PC-3 (cell line): ENCODE results near the gene CREB3L4. TPM values are rescaled to one million over a fixed set of nuclear protein-coding genes. Genes with fewer than 3 reads are reported as not detected.

Experiments
- ATAC-seq: fragments of 200-7000 bp; cut with Tn5 transposase; 2 replicates; pipeline ENCODE4 v1.9.1; 2020; ENCODE audit warnings: mild to moderate bottlenecking, moderate library complexity
- BruUV-seq: library from RNA; stranded (reverse); fragments of 400-500 nt; replicated peaks from 2 replicates; lab custom pipeline; 2021; lab: Mats Ljungman, UMichigan
- CTCF ChIA-PET: fragments of 300-600 bp; sonication (Branson Sonifier 250); formaldehyde crosslinking; loops from one replicate; lab custom pipeline; 2022; ENCODE audit warnings: antibody characterized with exemption; lab: Charles Lee
- POLR2A ChIA-PET: fragments of 300-600 bp; sonication (Branson Sonifier 250); formaldehyde crosslinking; loops from one replicate; lab custom pipeline; 2022; ENCODE audit warnings: antibody characterized with exemption; ENCODE audit not compliant: unreplicated experiment; lab: Charles Lee
- DNase-seq: peaks from one replicate; pipeline ENCODE4 v3.0.0-alpha.2; 2015
- H2AFZ ChIP-seq: fragments of 300-600 bp; sonication (generic); 2 replicates; pipeline ENCODE4 v1.6.0; 2016; ENCODE audit warnings: antibody characterized with exemption, low read length
- H3F3A ChIP-seq: fragments of 300-600 bp; sonication (generic); one replicate; pipeline ENCODE4 v1.6.0; 2017; ENCODE audit warnings: antibody characterized with exemption, low read length, control low read depth, mild to moderate bottlenecking; ENCODE audit not compliant: unreplicated experiment
- H3K27ac ChIP-seq: fragments of 300-600 bp; sonication (generic); 2 replicates; pipeline ENCODE4 v1.5.1; 2016; ENCODE audit warnings: mild to moderate bottlenecking, low read length
- H3K27me3 ChIP-seq: fragments of 300-600 bp; sonication (generic); 2 replicates; pipeline ENCODE4 v1.6.1; 2016; ENCODE audit warnings: low read length, mixed read lengths
- H3K36me3 ChIP-seq: fragments of 300-600 bp; sonication (generic); 2 replicates; pipeline ENCODE4 v1.6.1; 2016; ENCODE audit warnings: low read depth, mixed run types, low read length, mixed read lengths
- H3K4me1 ChIP-seq: fragments of 300-600 bp; sonication (generic); 2 replicates; pipeline ENCODE4 v1.5.1; 2016; ENCODE audit warnings: low read length; ENCODE audit not compliant: insufficient read depth
- H3K4me2 ChIP-seq: fragments of 300-600 bp; sonication (generic); 2 replicates; pipeline ENCODE4 v1.6.0; 2016; ENCODE audit warnings: low read length
- H3K4me3 ChIP-seq: fragments of 300-600 bp; sonication (generic); 2 replicates; pipeline ENCODE4 v1.5.1; 2016; ENCODE audit warnings: mild to moderate bottlenecking, low read length, mixed read lengths
- H3K79me2 ChIP-seq: fragments of 300-600 bp; sonication (generic); 2 replicates; pipeline ENCODE4 v1.6.1; 2017; ENCODE audit warnings: low read length, mixed read lengths
- H3K9ac ChIP-seq: fragments of 300-600 bp; sonication (generic); 2 replicates; pipeline ENCODE4 v1.6.0; 2016; ENCODE audit warnings: mild to moderate bottlenecking, low read length
- H3K9me2 ChIP-seq: fragments of 300-600 bp; sonication (generic); replicated peaks from 2 replicates; pipeline ENCODE4 v1.6.1; 2016; ENCODE audit warnings: mixed run types, low read length, mixed read lengths
- H3K9me3 ChIP-seq: fragments of 300-600 bp; sonication (generic); 2 replicates; pipeline ENCODE4 v1.6.1; 2016; ENCODE audit warnings: low read length, mixed read lengths
- H4K20me1 ChIP-seq: fragments of 300-600 bp; sonication (generic); 2 replicates; pipeline ENCODE4 v1.6.1; 2016; ENCODE audit warnings: low read length, mixed read lengths
- CTCF ChIP-seq: fragments of 300-600 bp; sonication (generic); conservative IDR thresholded peaks from 2 replicates; pipeline ENCODE4 v1.5.1; 2017; ENCODE audit warnings: antibody characterized with exemption, low read depth, mild to moderate bottlenecking, low read length
- EZH2 ChIP-seq: fragments of 300-600 bp; sonication (generic); IDR thresholded peaks from one replicate; pipeline ENCODE4 v1.6.1; 2017; ENCODE audit warnings: antibody characterized with exemption, mild to moderate bottlenecking, low read length; ENCODE audit not compliant: unreplicated experiment
- EZH2phosphoT487 ChIP-seq: fragments of 300-600 bp; sonication (generic); IDR thresholded peaks from 2 replicates; pipeline ENCODE4 v1.6.1; 2018; ENCODE audit warnings: mild to moderate bottlenecking, antibody characterized with exemption, low read length, borderline replicate concordance
- intact Hi-C: fragments of 100-400 bp; cut with micrococcal nuclease; formaldehyde crosslinking; loops from 2 replicates; pipeline ENCODE4 v1.9.0; 2023
- total RNA-seq: library from RNA; depleted of rRNA; stranded (reverse); fragments of >200 nt; gene quantifications from 2 replicates; pipeline ENCODE4 v1.2.3, GENCODE V29; 2014

CREB3L4 gene
- total RNA-seq, 1 experiment from 2014 or later, result 28.7 TPM

GRCh38 chr1:153932156-153933131 is 35.3 kb upstream of the CREB3L4 start:
- DNase-seq, result no peak
- TF ChIP-seq EZH2phosphoT487 (no peak), EZH2 (no peak), CTCF (no peak)
- Histone ChIP-seq H3K27me3 (no peaks in the 10 kb centered on the region), H3K27ac (no peak overlapping the region), H3K9me3 (no peaks in the 10 kb centered on the region), H3K4me2 (no peak overlapping the region), H3K4me3 (no peak overlapping the region), H3F3A (no peaks in the 10 kb centered on the region), H4K20me1 (no peaks in the 10 kb centered on the region), H3K9ac (no peak overlapping the region), H3K4me1 (no peaks in the 10 kb centered on the region), H3K36me3 (peaks cover 12% of the 10 kb centered on the region; the same call in 1 of the 2 replicates), H3K79me2 (no peaks in the 10 kb centered on the region), H3K9me2 (no peaks in the 10 kb centered on the region), H2AFZ (no peak overlapping the region)
- no TSS peak for BruUV-seq
- ChIA-PET POLR2A (no interaction called here), CTCF (no interaction called here)
- no peak for ATAC-seq
- intact Hi-C loops, result no loop called here

GRCh38 chr1:153933430-153933829 is 34.3 kb upstream of the CREB3L4 start:
- Histone ChIP-seq H3K27me3 (no peaks in the 10 kb centered on the region), H3K27ac (no peak overlapping the region), H3K4me3 (no peak overlapping the region), H3K4me1 (no peaks in the 10 kb centered on the region), H3K79me2 (no peaks in the 10 kb centered on the region), H3K36me3 (peaks cover 12% of the 10 kb centered on the region; the same call in 1 of the 2 replicates), H2AFZ (no peak overlapping the region), H3K9ac (no peak overlapping the region), H3K4me2 (no peak overlapping the region), H3K9me2 (no peaks in the 10 kb centered on the region), H3K9me3 (no peaks in the 10 kb centered on the region), H4K20me1 (no peaks in the 10 kb centered on the region), H3F3A (no peaks in the 10 kb centered on the region)
- BruUV-seq, result no TSS peak
- ChIA-PET CTCF (no interaction called here), POLR2A (no interaction called here)
- DNase-seq (no peak), ATAC-seq (no peak)
- TF ChIP-seq EZH2phosphoT487, result no peak
- no peak for TF ChIP-seq EZH2
- no peak for TF ChIP-seq CTCF
- intact Hi-C loops, result no loop called here

- BruUV-seq, result no TSS peak
- no peak overlapping the region for H2AFZ ChIP-seq
Observed at GRCh38 chr1:153933955-153934354, 33.7 kb upstream of the CREB3L4 start.

More at GRCh38 chr1:153933955-153934354, 33.7 kb upstream of the CREB3L4 start:
- peaks cover 12% of the 10 kb centered on the region; the same call in 1 of the 2 replicates for H3K36me3 ChIP-seq
- intact Hi-C loops, result no loop called here
- H3K9ac ChIP-seq, result no peak overlapping the region
- H3K27me3 ChIP-seq, result no peaks in the 10 kb centered on the region
- no peak overlapping the region for H3K27ac ChIP-seq
- H3K79me2 ChIP-seq, result no peaks in the 10 kb centered on the region
- H3F3A ChIP-seq, result no peaks in the 10 kb centered on the region
- H3K4me1 ChIP-seq, result no peaks in the 10 kb centered on the region
- H4K20me1 ChIP-seq, result no peaks in the 10 kb centered on the region
- no peaks in the 10 kb centered on the region for H3K9me2 ChIP-seq
- DNase-seq (no peak), ATAC-seq (no peak)
- ChIA-PET POLR2A (no interaction called here), CTCF (no interaction called here)
- H3K4me3 ChIP-seq, result no peak overlapping the region
- TF ChIP-seq EZH2phosphoT487, result no peak
- no peak for TF ChIP-seq CTCF
- TF ChIP-seq EZH2, result no peak
- H3K9me3 ChIP-seq, result no peaks in the 10 kb centered on the region
- no peak overlapping the region for H3K4me2 ChIP-seq
